Stimulated activated CD4-positive, alpha-beta T cell treated with anti-CD3 and anti-CD28 coated beads, TNF-alpha, amount 100 ng/mL, for 24 hours (primary cell): ENCODE measurements around the gene GRHL1.
A peak's percentile ranks its signal among the peaks of the same experiment; 100 is the strongest.

ENCODE experiments used
- DNase-seq, 3 experiments: peaks; one replicate each; pipeline ENCODE4 v3.0.0-alpha.2; 2020; ENCODE audit warnings: low read depth in 3 of 3

GRHL1 gene

GRCh38 chr2:9972621-9973479 is 21.4 kb downstream of the GRHL1 start:
- DNase-seq: peak in 1 of 3 experiments; percentile 35

DNA sequence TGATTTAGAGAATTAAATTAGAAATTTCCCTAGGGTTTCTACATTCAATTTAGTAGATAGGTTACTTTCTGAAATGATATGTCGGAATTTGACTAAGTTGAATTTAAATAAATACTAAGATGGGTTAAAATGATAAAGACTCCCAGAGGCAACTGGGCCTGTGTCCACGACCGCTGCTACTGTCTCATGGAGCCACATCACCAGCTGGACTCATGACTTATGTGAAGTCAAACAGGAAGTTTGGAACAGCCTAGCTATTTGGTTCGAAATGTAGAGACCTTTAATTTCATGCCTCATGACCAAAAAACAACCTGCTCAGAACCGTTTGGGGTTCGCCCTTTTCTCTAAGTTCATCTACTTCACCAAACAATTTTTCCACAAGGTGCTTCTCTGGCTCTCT is 22.2 kb downstream of the GRHL1 start:
- no peak for DNase-seq

- DNase-seq: no peak
Measured at GRCh38 chr2:9974343-9974742, 22.9 kb downstream of the GRHL1 start.

GRCh38 chr2:9975328-9975727 is 23.8 kb downstream of the GRHL1 start:
- DNase-seq: no peak

GRCh38 chr2:9975805-9976447 is 24.4 kb downstream of the GRHL1 start:
- DNase-seq: peak in 2 of 3 experiments; percentile 11 to 35

DNA sequence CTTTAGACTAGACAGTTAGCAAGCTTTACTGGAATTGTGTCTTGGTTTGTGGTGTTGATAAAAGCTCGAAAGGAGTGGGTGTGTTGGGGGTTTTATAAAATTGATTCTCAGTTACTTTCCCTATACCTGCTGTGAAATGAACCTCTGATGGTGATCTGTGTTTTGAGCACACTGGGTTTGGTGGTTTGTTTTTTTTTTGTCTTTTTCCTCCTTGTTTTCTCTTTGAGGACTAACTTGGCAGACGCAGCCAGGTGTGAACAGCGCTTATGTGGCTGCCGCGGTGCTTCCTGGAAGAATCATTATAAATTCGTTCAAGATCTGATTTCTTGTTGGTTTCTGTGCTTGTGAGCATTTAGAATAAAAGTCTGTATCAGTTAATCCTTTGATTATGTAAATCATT is 28.5 kb downstream of the GRHL1 start:
- DNase-seq: no peak

GRCh38 chr2:9980520-9980919 is 29.0 kb downstream of the GRHL1 start:
- DNase-seq: no peak

DNA sequence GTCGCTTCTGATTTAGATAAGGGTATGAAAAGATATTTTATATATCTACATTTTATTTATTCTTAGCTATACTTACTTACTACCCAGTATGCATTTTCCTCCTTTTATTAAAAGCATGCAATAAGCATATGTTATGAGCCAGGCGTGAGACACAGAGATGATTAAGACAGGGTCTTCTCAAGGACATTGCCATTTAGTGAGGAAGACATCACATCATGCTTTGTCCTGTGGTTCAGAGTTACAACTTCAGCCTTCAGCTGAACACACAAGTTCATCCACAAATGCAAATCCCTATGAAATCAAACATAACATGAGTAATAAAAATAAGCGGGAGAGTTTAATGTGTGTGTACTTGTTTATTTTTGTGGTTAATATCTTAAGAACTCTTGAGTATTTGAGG is 30.2 kb downstream of the GRHL1 start:
- DNase-seq: no peak

GRCh38 chr2:9982248-9982647 is 30.8 kb downstream of the GRHL1 start:
- no peak for DNase-seq

GRCh38 chr2:9982891-9983290 is 31.4 kb downstream of the GRHL1 start:
- no peak for DNase-seq

GRCh38 chr2:9983401-9984216 is 32.1 kb downstream of the GRHL1 start:
- no peak for DNase-seq

GRCh38 chr2:9984217-9984739 is 32.8 kb downstream of the GRHL1 start:
- no peak for DNase-seq

- no peak for DNase-seq
Measured at GRCh38 chr2:9984871-9985480, 33.5 kb downstream of the GRHL1 start.

DNA sequence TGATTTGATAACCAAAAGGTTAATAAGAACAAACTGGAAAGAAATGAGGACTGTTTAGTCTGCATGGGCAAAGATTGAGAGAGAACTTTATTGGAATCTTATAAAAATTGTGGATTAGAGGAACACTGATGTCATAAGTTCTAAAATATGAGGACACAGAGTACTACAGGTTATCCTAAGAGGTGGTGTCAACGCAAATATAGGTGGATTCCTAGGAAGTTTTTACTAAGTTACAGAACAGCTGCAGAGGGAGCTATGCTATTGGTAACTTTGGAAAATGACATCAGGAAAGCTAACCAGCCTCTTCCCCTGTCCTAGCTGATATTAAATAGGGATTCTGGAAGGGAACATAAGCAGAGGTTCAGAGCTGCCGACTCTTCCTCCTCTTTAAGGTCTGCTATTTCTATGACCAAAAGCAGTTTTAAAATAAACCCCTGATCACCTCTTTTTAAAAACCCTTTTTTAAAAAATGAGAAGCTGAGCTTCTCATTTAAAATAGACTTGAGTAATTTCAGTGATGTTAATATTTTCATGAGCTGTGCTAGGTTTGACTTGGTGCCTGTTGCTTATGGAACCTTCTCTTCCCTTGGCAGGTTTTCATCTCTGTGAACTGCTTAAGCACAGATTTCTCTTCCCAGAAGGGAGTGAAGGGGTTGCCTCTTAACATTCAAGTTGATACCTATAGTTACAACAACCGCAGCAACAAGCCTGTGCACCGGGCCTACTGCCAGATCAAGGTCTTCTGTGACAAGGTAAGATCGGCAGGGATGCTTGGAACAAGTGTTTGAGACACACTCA is 34.2 kb downstream of the GRHL1 start:
- DNase-seq: no peak

GRCh38 chr2:9988320-9988719 is 36.8 kb downstream of the GRHL1 start:
- DNase-seq: no peak

- no peak for DNase-seq
Measured at GRCh38 chr2:9990736-9991135, 39.2 kb downstream of the GRHL1 start.

DNA sequence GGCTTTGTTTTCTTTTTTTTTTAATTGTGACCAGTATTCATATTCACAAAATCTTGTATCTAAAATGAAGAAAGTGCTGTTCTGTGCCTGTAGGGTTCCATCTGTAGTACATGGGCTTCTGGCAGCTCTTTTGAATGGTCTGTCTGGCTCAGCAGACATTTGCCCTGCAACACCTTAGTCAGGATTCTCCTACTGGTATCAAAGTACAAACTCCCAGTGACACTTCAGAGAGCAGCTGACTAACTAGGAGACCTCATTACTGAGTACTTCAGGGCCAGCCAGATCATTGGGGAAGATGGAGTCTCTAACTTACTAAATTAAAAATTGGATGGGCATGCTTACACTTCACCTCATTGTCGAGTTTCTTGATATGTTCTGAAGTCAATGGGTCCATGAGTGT is 39.7 kb downstream of the GRHL1 start:
- DNase-seq: no peak

- DNase-seq: no peak
Measured at GRCh38 chr2:9991829-9992273, 40.4 kb downstream of the GRHL1 start.

DNA sequence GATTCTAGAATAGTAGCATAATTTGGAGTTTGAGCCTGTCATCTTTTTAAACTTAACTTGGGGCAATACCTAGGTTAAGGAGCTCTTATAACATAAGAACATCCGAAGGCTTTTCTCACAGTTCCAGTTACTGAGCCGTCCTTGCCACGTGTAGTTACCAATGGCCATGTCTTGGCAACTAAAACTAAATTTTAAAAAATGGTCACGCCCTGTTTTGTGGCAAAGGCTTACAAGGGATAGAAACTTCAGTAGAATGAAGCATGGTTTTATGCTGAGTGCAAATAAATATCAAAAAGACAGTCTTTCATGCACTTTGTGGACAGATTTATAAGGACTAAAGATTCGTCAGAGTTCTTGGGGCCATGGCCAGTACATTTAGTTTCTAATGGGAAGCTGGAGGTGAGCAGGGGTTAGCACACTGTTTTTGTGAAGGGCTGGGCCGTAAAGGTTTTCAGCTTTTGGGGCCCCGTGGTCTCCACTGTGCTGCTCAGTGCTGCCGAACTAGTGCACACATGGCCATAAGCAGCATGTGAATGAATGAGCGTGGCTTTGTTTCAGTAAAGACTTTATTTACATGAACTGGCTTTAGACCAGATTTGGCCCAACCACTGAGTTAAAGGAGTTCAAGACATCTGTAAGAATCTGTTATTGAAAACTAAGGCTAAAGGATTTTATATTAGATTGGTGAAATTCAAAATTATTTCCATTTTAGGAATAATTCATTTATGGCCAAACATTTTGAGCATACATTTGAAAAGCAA is 41.1 kb downstream of the GRHL1 start:
- no peak for DNase-seq
